Peyer's patch (tissue), 4 donors: ENCODE data around the gene ZMYND19.

Experiments used
- POLR2A ChIP-seq, 2 donors: fragments of 450-650 bp; IDR thresholded peaks; one replicate each; pipeline ENCODE4 v1.5.1; 2017; ENCODE audit warnings: antibody characterized with exemption in 2 of 2, mild to moderate bottlenecking in 2 of 2, moderate library complexity in 2 of 2
- TF ChIP-seq, protein P1 (sequence below), 6 experiments: fragments of 450-650 bp in 4 of 6; fragments of 200-600 bp in 2 of 6; sonication (generic) in 1 of 6; IDR thresholded peaks; one replicate each; pipeline ENCODE4 v1.5.1; 2017 to 2019; ENCODE audit warnings: antibody characterized with exemption in 6 of 6, mild to moderate bottlenecking in 3 of 6, moderate library complexity in 1 of 6

GRCh38 chr9:137543237-137543963 lies 46.9 kb downstream of the ZMYND19 start:
- TF ChIP-seq POLR2A (IDR thresholded peaks at IDR 0.05), result no peak
- TF ChIP-seq, protein P1, sequence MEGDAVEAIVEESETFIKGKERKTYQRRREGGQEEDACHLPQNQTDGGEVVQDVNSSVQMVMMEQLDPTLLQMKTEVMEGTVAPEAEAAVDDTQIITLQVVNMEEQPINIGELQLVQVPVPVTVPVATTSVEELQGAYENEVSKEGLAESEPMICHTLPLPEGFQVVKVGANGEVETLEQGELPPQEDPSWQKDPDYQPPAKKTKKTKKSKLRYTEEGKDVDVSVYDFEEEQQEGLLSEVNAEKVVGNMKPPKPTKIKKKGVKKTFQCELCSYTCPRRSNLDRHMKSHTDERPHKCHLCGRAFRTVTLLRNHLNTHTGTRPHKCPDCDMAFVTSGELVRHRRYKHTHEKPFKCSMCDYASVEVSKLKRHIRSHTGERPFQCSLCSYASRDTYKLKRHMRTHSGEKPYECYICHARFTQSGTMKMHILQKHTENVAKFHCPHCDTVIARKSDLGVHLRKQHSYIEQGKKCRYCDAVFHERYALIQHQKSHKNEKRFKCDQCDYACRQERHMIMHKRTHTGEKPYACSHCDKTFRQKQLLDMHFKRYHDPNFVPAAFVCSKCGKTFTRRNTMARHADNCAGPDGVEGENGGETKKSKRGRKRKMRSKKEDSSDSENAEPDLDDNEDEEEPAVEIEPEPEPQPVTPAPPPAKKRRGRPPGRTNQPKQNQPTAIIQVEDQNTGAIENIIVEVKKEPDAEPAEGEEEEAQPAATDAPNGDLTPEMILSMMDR (IDR thresholded peaks at IDR 0.05), result no peak
